B cell (primary cell): ENCODE data around the gene ZFYVE27. TPM values are rescaled to one million over a fixed set of nuclear protein-coding genes. Genes with fewer than 3 reads are reported as not detected.

ENCODE experiments used
- ATAC-seq: fragments of 200-7000 bp; cut with Tn5 transposase; one replicate; pipeline ENCODE4 v1.10.0; 2021; ENCODE audit warnings: low read depth, mild to moderate bottlenecking, moderate number of reproducible peaks, moderate library complexity
- CTCF ChIA-PET: fragments of 350-600 bp; sonication (Branson Sonifier 250); formaldehyde crosslinking; loops from one replicate; lab custom pipeline; 2021; ENCODE audit warnings: antibody characterized with exemption, inconsistent platforms; lab: Charles Lee
- POLR2A ChIA-PET: fragments of 350-600 bp; sonication (Branson Sonifier 250); formaldehyde crosslinking; loops from one replicate; lab custom pipeline; 2021; ENCODE audit warnings: antibody characterized with exemption; lab: Charles Lee
- DNase-seq: peaks from one replicate; pipeline ENCODE4 v3.0.0; 2013
- H2AFZ ChIP-seq: 2 replicates; pipeline ENCODE4 v1.6.1; 2012; ENCODE audit warnings: mild to moderate bottlenecking, low read depth, low read length; ENCODE audit not compliant: insufficient read depth, poor library complexity, severe bottlenecking
- H3K27ac ChIP-seq, 2 donors: 1 replicate in 1 of 2; 2 replicates in 1 of 2; pipeline ENCODE4 v1.5.1; 2012 to 2013; ENCODE audit warnings: low read length in 2 of 2, mild to moderate bottlenecking in 2 of 2, moderate library complexity in 1 of 2
- H3K27me3 ChIP-seq, 4 experiments: fragments of 200-600 bp in 1 of 4; sonication (generic) in 1 of 4; replicated peaks in 1 of 4; 1 replicate in 2 of 4; 2 replicates in 2 of 4; pipeline versions ENCODE4 v1.6.1 to v1.7.0; 2013 to 2016; ENCODE audit warnings: low read length in 3 of 4, mild to moderate bottlenecking in 2 of 4, mixed read lengths in 1 of 4, moderate library complexity in 1 of 4; ENCODE audit not compliant: insufficient read depth in 4 of 4, control insufficient read depth in 3 of 4; ENCODE audit errors: control extremely low read depth in 1 of 4
- H3K36me3 ChIP-seq, 2 experiments: replicated peaks in 1 of 2; 1 replicate in 1 of 2; 2 replicates in 1 of 2; pipeline versions ENCODE4 v1.6.1 to v1.7.1; 2013; ENCODE audit warnings: low read length in 1 of 2; ENCODE audit not compliant: insufficient read depth in 2 of 2, control insufficient read depth in 1 of 2; ENCODE audit errors: control extremely low read depth in 1 of 2, extremely low read depth in 1 of 2
- H3K4me1 ChIP-seq, 2 donors: fragments of 200-600 bp in 1 of 2; sonication (generic) in 1 of 2; 1 replicate in 1 of 2; 2 replicates in 1 of 2; pipeline versions ENCODE4 v1.5.1 to v1.6.1; 2013 to 2017; ENCODE audit warnings: low read length in 2 of 2; ENCODE audit not compliant: control insufficient read depth in 2 of 2, insufficient read depth in 2 of 2
- H3K4me2 ChIP-seq: replicated peaks from 2 replicates; pipeline ENCODE3; 2012; ENCODE audit warnings: mild to moderate bottlenecking, low read depth, low read length; ENCODE audit not compliant: poor library complexity, severe bottlenecking
- H3K4me3 ChIP-seq, 5 experiments: fragments of 200-600 bp in 1 of 5; sonication (generic) in 1 of 5; 1 replicate in 3 of 5; 2 replicates in 2 of 5; pipeline versions ENCODE4 v1.5.1 to v1.7.0; 2011 to 2016; ENCODE audit warnings: low read length in 4 of 5, mild to moderate bottlenecking in 4 of 5, low read depth in 2 of 5, control low read depth in 1 of 5, moderate library complexity in 1 of 5; ENCODE audit not compliant: insufficient read depth in 1 of 5; ENCODE audit errors: control extremely low read depth in 1 of 5, extremely low read depth in 1 of 5
- H3K79me2 ChIP-seq: fragments of 200-600 bp; sonication (generic); one replicate; pipeline ENCODE4 v1.6.0; 2016; ENCODE audit warnings: low read length; ENCODE audit not compliant: control insufficient read depth, insufficient read depth
- H3K9ac ChIP-seq: fragments of 200-600 bp; sonication (generic); 2 replicates; pipeline ENCODE4 v1.6.1; 2017; ENCODE audit warnings: mild to moderate bottlenecking, low read length, moderate library complexity
- H3K9me3 ChIP-seq, 3 donors: one replicate each; pipeline versions ENCODE4 v1.6.1 to v1.7.1; 2013; ENCODE audit warnings: low read length in 2 of 3; ENCODE audit not compliant: control insufficient read depth in 2 of 3, insufficient read depth in 1 of 3; ENCODE audit errors: control extremely low read depth in 1 of 3
- H4K20me1 ChIP-seq: 2 replicates; pipeline ENCODE4 v1.6.0; 2012; ENCODE audit warnings: mild to moderate bottlenecking, low read length; ENCODE audit not compliant: insufficient read depth, control insufficient read depth, poor library complexity, severe bottlenecking
- H3K27ac Mint-ChIP-seq: one replicate; pipeline ENCODE4 v1.8.0; 2021; ENCODE audit warnings: mixed read lengths
- H3K27me3 Mint-ChIP-seq: one replicate; pipeline ENCODE4 v1.8.0; 2021; ENCODE audit warnings: mixed read lengths
- H3K4me1 Mint-ChIP-seq: one replicate; pipeline ENCODE4 v1.8.0; 2021; ENCODE audit warnings: mixed read lengths
- H3K4me3 Mint-ChIP-seq: one replicate; pipeline ENCODE4 v1.8.0; 2021; ENCODE audit warnings: mixed read lengths
- H3K9me3 Mint-ChIP-seq: one replicate; pipeline ENCODE4 v1.8.0; 2022; ENCODE audit warnings: mixed read lengths; ENCODE audit not compliant: insufficient read depth
- CTCF ChIP-seq: fragments of 200-600 bp; IDR thresholded peaks from one replicate; pipeline ENCODE4 v1.8.0; 2022; ENCODE audit warnings: antibody characterized with exemption, mild to moderate bottlenecking
- EZH2 ChIP-seq: IDR thresholded peaks from 2 replicates; pipeline ENCODE4 v1.6.1; 2012; ENCODE audit warnings: borderline replicate concordance, low read depth, mild to moderate bottlenecking, moderate library complexity, low read length; ENCODE audit not compliant: insufficient read depth, poor library complexity, severe bottlenecking
- WGBS: methylation state at CpG from one replicate; pipeline ENCODE4 v1.1.5; 2013; ENCODE audit warnings: missing lambda C conversion rate; ENCODE audit not compliant: insufficient coverage; 5-methylcytosine and 5-hydroxymethylcytosine counted together
- intact Hi-C: fragments of 100-400 bp; cut with micrococcal nuclease; formaldehyde crosslinking; loops from one replicate; pipeline ENCODE4 v1.10.0; 2022
- polyA plus RNA-seq: library from polyadenylated mRNA; depleted of rRNA; stranded (reverse); fragments of >200 nt; gene quantifications from 2 replicates; pipeline ENCODE4 v1.2.3, GENCODE V29; 2012
- total RNA-seq, 2 donors: library from RNA; stranded (reverse); fragments of 120-200 nt in 1 of 2; gene quantifications; 1 replicate in 1 of 2; 2 replicates in 1 of 2; pipeline versions ENCODE4 v1.2.3 to v1.2.4, GENCODE V29; 2013 to 2022

ZFYVE27 gene
- total and polyA plus RNA-seq, 2 donors (not counting 1 experiment from before 2014, with no cell fraction given), result 50.4 to 79.7 TPM

GRCh38 chr10:97766996-97767924, 30.3 kb downstream of the ZFYVE27 start:
- Mint-ChIP-seq H3K27ac (no peak overlapping the region), H3K4me3 (no peak overlapping the region), H3K4me1 (peaks cover 24% of the 10 kb centered on the region), H3K9me3 (no peaks in the 10 kb centered on the region), H3K27me3 (peaks cover 33% of the 10 kb centered on the region)
- ChIA-PET POLR2A (no interaction called here), CTCF (no interaction called here)
- peaks cover 0 to 2% of the 10 kb centered on the region in 2 experiments for H3K36me3 ChIP-seq
- H3K4me1 ChIP-seq, result peaks cover 13 to 15% of the 10 kb centered on the region in 2 donors
- no peak for DNase-seq
- H4K20me1 ChIP-seq, result no peaks in the 10 kb centered on the region
- no peak for TF ChIP-seq CTCF
- no peak for TF ChIP-seq EZH2
- intact Hi-C loops, result no loop called here
- WGBS, result 93% methylated on average over 20 of the region's 22 CpGs
- ATAC-seq, result no peak
- H3K9me3 ChIP-seq, result peaks cover 0 to 2% (median 0%) of the 10 kb centered on the region in 3 donors
- no peaks in the 10 kb centered on the region for H3K79me2 ChIP-seq
- H3K9ac ChIP-seq, result no peak overlapping the region
- peaks cover 0 to 23% (median 8%) of the 10 kb centered on the region in 4 experiments for H3K27me3 ChIP-seq
- H2AFZ ChIP-seq, result no peak overlapping the region
- H3K27ac ChIP-seq, result no peak overlapping the region
- no peak overlapping the region for H3K4me2 ChIP-seq
- no peak overlapping the region for H3K4me3 ChIP-seq
